CD8-positive, alpha-beta memory T cell (primary cell): ENCODE results near the gene ARHGAP42. TPM values are rescaled to one million over a fixed set of nuclear protein-coding genes. Genes with fewer than 3 reads are reported as not detected.

ENCODE experiments used
- CTCF ChIA-PET: fragments of 350-600 bp; sonication (Branson Sonifier 250); formaldehyde crosslinking; loops from one replicate; lab custom pipeline; 2021; ENCODE audit warnings: antibody characterized with exemption; lab: Charles Lee
- POLR2A ChIA-PET: fragments of 350-600 bp; sonication (Branson Sonifier 250); formaldehyde crosslinking; loops from one replicate; lab custom pipeline; 2021; ENCODE audit warnings: antibody characterized with exemption; lab: Charles Lee
- DNase-seq, 5 donors: peaks; one replicate each; pipeline versions ENCODE4 v3.0.0 to v3.0.0-alpha.2; 2020 to 2022; ENCODE audit warnings: mixed read lengths in 1 of 5
- H3K27ac ChIP-seq: one replicate; pipeline ENCODE4 v1.7.0; 2013; ENCODE audit warnings: low read depth, mild to moderate bottlenecking, low read length, moderate library complexity
- H3K27me3 ChIP-seq: 2 replicates; pipeline ENCODE4 v1.7.0; 2013; ENCODE audit warnings: low read length, mild to moderate bottlenecking; ENCODE audit not compliant: insufficient read depth, poor library complexity, severe bottlenecking
- H3K36me3 ChIP-seq: 2 replicates; pipeline ENCODE4 v1.7.0; 2013; ENCODE audit warnings: mild to moderate bottlenecking, low read length, moderate library complexity; ENCODE audit not compliant: insufficient read depth
- H3K4me1 ChIP-seq: 2 replicates; pipeline ENCODE4 v1.7.0; 2013; ENCODE audit warnings: mild to moderate bottlenecking, low read length, moderate library complexity; ENCODE audit not compliant: insufficient read depth
- H3K4me3 ChIP-seq: 2 replicates; pipeline ENCODE4 v1.7.0; 2013; ENCODE audit warnings: mild to moderate bottlenecking, low read length
- H3K9me3 ChIP-seq: 2 replicates; pipeline ENCODE4 v1.7.0; 2013; ENCODE audit warnings: mild to moderate bottlenecking, low read length
- H3K27ac Mint-ChIP-seq, 8 donors: one replicate each; pipeline ENCODE4 v1.8.0; 2020 to 2021; ENCODE audit warnings: mixed read lengths in 8 of 8, mild to moderate bottlenecking in 6 of 8, inconsistent platforms in 3 of 8, moderate library complexity in 3 of 8
- H3K27me3 Mint-ChIP-seq, 2 donors: one replicate each; pipeline ENCODE4 v1.8.0; 2020 to 2021; ENCODE audit warnings: mixed read lengths in 2 of 2, mild to moderate bottlenecking in 1 of 2, moderate library complexity in 1 of 2
- H3K36me3 Mint-ChIP-seq, 3 donors: one replicate each; pipeline ENCODE4 v1.8.0; 2020 to 2021; ENCODE audit warnings: mixed read lengths in 3 of 3, inconsistent platforms in 1 of 3, mild to moderate bottlenecking in 1 of 3
- H3K4me1 Mint-ChIP-seq, 3 donors: one replicate each; pipeline ENCODE4 v1.8.0; 2020 to 2021; ENCODE audit warnings: mixed read lengths in 3 of 3, inconsistent platforms in 1 of 3, mild to moderate bottlenecking in 1 of 3
- H3K4me3 Mint-ChIP-seq, 7 donors: one replicate each; pipeline ENCODE4 v1.8.0; 2020 to 2021; ENCODE audit warnings: mixed read lengths in 7 of 7, mild to moderate bottlenecking in 6 of 7, moderate library complexity in 4 of 7, inconsistent platforms in 2 of 7
- H3K9me3 Mint-ChIP-seq, 5 donors: one replicate each; pipeline ENCODE4 v1.8.0; 2020 to 2022; ENCODE audit warnings: mixed read lengths in 5 of 5, mild to moderate bottlenecking in 3 of 5, moderate library complexity in 2 of 5, inconsistent platforms in 1 of 5
- polyA plus RNA-seq: library from polyadenylated mRNA; unstranded; fragments of 300-500 nt; fragmentation: Illumina TruSeq; gene quantifications from one replicate; pipeline ENCODE4 v1.2.3, GENCODE V29; 2021
- total RNA-seq, 2 experiments: library from RNA; stranded (reverse); gene quantifications; one replicate each; pipeline ENCODE4 v1.2.3, GENCODE V29; 2021

The ARHGAP42 gene
- total and polyA plus RNA-seq, 3 experiments from 2014 or later = 0.07 to 0.18 (median 0.09) TPM

DNA sequence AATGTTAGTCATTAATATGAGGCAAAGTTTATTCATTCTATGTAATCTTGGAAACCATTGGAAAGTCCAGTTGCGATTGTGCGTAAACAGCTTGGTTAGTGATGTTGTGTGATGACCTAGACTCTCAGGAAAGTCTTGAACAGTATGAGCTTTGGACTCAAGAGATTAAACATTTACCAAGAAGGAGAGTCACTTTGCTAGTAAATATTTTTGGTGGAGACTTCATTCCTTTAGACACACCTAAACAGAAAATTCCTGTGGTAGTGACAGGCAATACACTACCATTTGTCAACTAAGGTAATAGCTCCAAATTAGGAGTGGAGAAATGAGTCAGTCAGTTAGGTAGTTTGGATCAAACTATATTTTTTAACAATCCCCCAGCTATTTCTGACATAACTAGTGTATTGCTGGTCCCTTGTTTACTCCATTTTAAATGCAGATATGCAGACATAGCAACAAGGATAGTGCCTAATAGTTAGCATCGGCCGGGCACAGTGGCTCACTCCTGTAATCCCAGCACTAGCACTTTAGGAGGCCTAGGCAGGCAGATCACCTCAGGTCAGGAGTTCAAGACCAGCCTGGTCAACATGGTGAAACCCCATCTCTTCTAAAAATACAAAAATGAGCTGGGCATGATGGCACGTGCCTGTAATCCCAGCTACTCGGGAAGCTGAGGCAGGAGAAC, 89.3 kb downstream of the ARHGAP42 start:
- Histone ChIP-seq H3K4me3 (no peak overlapping the region), H3K36me3 (no peaks in the 10 kb centered on the region), H3K9me3 (no peaks in the 10 kb centered on the region), H3K4me1 (no peaks in the 10 kb centered on the region), H3K27ac (no peak overlapping the region), H3K27me3 (no peaks in the 10 kb centered on the region)
- no peak for DNase-seq
- CTCF ChIA-PET = no interaction called here
- H3K36me3 Mint-ChIP-seq = no peaks in the 10 kb centered on the region
- H3K27me3 Mint-ChIP-seq = no peaks in the 10 kb centered on the region
- H3K9me3 Mint-ChIP-seq = peaks cover 0 to 5% (median 0%) of the 10 kb centered on the region in 5 donors
- no peak overlapping the region for H3K27ac Mint-ChIP-seq
- POLR2A ChIA-PET = no interaction called here
- no peak overlapping the region for H3K4me3 Mint-ChIP-seq
- H3K4me1 Mint-ChIP-seq = no peaks in the 10 kb centered on the region

DNA sequence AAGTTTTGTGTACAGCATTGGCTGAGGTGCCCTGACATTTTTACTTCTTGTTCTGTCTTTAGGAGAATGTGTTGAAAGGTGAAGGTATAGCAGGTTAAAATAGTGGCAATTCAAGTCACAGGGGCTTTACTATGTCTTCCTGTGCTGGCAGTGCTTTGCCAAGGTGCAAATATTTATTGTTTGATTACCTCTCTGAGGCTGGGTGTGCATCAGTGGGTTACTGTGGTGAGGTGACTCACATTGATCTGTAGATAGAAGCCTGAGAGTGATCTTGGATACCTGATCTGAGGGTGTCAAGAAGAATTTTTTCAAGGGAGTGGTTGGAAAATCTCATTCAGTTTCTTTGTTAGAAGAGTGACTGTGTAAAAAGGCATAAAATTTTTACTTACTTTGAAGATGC, 90.0 kb downstream of the ARHGAP42 start:
- Mint-ChIP-seq H3K27ac (no peak overlapping the region), H3K36me3 (no peaks in the 10 kb centered on the region), H3K4me1 (no peaks in the 10 kb centered on the region), H3K4me3 (no peak overlapping the region), H3K9me3 (peaks cover 0 to 5% (median 0%) of the 10 kb centered on the region in 5 donors), H3K27me3 (no peaks in the 10 kb centered on the region)
- ChIA-PET CTCF (no interaction called here), POLR2A (no interaction called here)
- Histone ChIP-seq H3K36me3 (no peaks in the 10 kb centered on the region), H3K9me3 (no peaks in the 10 kb centered on the region), H3K27me3 (no peaks in the 10 kb centered on the region), H3K4me1 (no peaks in the 10 kb centered on the region), H3K4me3 (no peak overlapping the region), H3K27ac (no peak overlapping the region)
- no peak for DNase-seq

DNA sequence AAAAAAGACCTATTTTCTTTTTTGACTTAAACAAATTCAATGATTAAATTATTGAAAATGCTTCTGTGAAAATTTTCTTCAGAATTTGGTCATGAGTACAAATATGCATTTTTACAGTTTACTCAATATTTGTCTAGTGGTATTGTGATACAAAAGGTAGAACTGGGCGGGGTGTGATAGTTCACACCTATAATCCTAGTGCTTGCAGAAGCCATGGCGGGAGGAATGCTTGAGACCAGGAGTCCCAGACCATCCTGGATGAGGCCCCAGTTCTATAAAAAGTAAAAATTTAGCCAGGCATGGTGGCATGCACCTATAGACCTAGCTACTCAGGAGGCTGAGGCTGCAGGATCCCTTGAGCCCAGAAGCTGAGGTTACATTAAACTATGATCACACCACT, 90.6 kb downstream of the ARHGAP42 start:
- Mint-ChIP-seq H3K36me3 (no peaks in the 10 kb centered on the region), H3K27ac (no peak overlapping the region), H3K9me3 (peaks cover 0 to 5% (median 0%) of the 10 kb centered on the region in 5 donors), H3K27me3 (no peaks in the 10 kb centered on the region), H3K4me3 (no peak overlapping the region), H3K4me1 (no peaks in the 10 kb centered on the region)
- DNase-seq = no peak
- Histone ChIP-seq H3K9me3 (no peaks in the 10 kb centered on the region), H3K27me3 (no peaks in the 10 kb centered on the region), H3K4me1 (no peaks in the 10 kb centered on the region), H3K36me3 (no peaks in the 10 kb centered on the region), H3K27ac (no peak overlapping the region), H3K4me3 (no peak overlapping the region)
- ChIA-PET POLR2A (no interaction called here), CTCF (no interaction called here)

DNA sequence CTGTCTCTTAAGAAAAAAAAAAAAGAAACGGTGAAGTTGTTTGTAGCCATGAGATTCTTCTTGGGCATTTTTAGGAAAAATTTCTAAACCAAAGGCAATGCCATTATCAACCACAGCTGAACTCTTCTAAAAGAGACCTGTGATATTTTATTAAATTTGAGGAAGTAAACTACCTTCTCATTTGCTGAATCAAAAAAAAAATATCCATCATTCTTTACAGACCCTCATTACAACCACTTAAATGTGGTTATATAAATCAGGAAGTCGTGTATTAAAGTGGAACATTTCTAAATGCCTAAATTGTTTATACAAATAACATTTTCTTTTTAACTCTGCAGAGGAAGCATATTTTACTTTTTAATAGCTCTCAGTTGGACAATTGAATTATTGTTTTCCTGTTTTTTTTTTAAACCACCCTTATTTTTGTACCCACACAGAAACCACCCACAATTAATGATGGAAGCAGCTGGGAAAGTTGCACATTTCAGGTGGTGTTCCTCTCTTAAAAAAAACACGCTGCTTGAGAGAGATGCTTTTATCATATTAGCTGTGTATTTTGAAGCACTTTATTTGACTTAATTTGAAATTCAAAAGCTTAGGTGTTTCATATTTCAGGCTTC, 91.2 kb downstream of the ARHGAP42 start:
- no peaks in the 10 kb centered on the region for H3K4me1 Mint-ChIP-seq

DNA sequence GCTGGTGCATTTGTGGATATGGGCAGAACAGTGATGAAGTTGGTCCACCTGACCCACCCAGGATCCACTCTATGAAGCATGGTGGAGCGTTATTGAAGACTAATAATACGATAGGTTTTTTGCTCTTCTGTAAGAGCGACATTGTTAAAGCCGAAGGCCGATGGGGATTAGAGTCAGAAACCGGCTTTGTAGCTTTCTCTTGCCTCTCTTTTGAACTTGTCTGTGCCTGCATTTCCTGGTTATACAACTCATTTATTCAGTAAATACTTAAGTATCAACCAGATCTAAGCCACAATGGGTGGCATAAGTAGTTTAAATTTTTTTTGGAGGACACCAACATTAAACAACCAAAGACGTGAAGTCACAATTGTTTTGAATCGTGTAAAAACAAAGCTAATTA, 93.4 kb downstream of the ARHGAP42 start:
- Mint-ChIP-seq H3K27me3 (no peaks in the 10 kb centered on the region), H3K4me3 (no peak overlapping the region), H3K27ac (no peak overlapping the region), H3K36me3 (no peaks in the 10 kb centered on the region), H3K4me1 (no peaks in the 10 kb centered on the region), H3K9me3 (peaks cover 0 to 5% (median 0%) of the 10 kb centered on the region in 5 donors)
- Histone ChIP-seq H3K36me3 (no peaks in the 10 kb centered on the region), H3K9me3 (no peaks in the 10 kb centered on the region), H3K27me3 (no peaks in the 10 kb centered on the region), H3K27ac (no peak overlapping the region), H3K4me1 (no peaks in the 10 kb centered on the region), H3K4me3 (no peak overlapping the region)
- no peak for DNase-seq
- ChIA-PET POLR2A (no interaction called here), CTCF (no interaction called here)

More for the DNA sequence above, 91.2 kb downstream of the ARHGAP42 start:
- Mint-ChIP-seq H3K36me3 (no peaks in the 10 kb centered on the region), H3K27ac (no peak overlapping the region), H3K9me3 (peaks cover 0 to 5% (median 0%) of the 10 kb centered on the region in 5 donors), H3K4me3 (no peak overlapping the region), H3K27me3 (no peaks in the 10 kb centered on the region)
- POLR2A ChIA-PET = no interaction called here
- no peak for DNase-seq
- Histone ChIP-seq H3K27me3 (no peaks in the 10 kb centered on the region), H3K36me3 (no peaks in the 10 kb centered on the region), H3K9me3 (no peaks in the 10 kb centered on the region), H3K4me1 (no peaks in the 10 kb centered on the region), H3K27ac (no peak overlapping the region), H3K4me3 (no peak overlapping the region)
- CTCF ChIA-PET = no interaction called here

DNA sequence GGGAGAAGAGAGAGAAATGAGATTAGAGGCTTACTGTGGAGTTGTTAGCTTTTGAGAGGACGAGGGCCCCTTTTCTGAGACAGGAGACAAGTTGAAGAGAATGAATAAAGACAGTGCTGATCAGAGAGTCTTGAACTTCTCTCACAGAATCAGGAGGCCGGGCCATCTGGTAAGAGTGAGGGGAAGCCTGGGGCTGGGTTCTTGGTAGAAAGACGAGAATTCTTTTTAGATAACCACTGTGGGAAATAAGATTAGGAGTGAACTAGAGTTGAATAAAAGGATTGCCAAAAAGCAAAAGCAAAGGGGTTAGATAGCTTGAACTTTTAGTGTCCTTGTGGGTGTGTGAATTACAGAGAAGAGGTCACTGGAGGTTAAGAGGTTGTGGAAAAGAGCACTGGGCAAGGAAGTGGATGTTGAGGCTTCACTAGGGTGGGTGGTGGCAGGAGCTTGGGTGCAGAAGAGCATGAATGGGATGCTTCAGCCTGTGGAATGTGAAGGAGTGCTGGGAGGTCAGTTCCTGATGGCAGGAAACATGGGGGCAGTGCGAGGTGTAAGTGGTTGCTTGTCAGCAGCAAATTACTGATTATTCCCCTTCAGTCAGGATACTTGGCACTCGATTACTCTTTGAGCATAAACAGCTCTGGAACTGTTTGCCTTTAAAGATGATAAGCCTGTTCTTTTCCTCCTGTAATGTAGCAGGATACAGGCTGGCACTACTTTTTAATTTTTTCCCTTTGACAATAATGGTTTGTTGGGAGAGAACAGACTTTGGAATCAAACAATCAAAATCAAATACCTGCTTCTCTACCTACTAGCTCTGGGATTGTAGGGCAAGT, 98.3 kb downstream of the ARHGAP42 start:
- no peak overlapping the region for H3K27ac Mint-ChIP-seq
- H3K36me3 Mint-ChIP-seq = no peaks in the 10 kb centered on the region
- H3K27me3 Mint-ChIP-seq = no peaks in the 10 kb centered on the region
- peaks cover 0 to 9% (median 2%) of the 10 kb centered on the region in 5 donors for H3K9me3 Mint-ChIP-seq
- Histone ChIP-seq H3K4me1 (no peaks in the 10 kb centered on the region), H3K9me3 (no peaks in the 10 kb centered on the region), H3K4me3 (no peak overlapping the region), H3K27ac (no peak overlapping the region), H3K36me3 (no peaks in the 10 kb centered on the region), H3K27me3 (no peaks in the 10 kb centered on the region)
- no peaks in the 10 kb centered on the region for H3K4me1 Mint-ChIP-seq
- DNase-seq = no peak
- ChIA-PET POLR2A (no interaction called here), CTCF (no interaction called here)
- no peak overlapping the region for H3K4me3 Mint-ChIP-seq

DNA sequence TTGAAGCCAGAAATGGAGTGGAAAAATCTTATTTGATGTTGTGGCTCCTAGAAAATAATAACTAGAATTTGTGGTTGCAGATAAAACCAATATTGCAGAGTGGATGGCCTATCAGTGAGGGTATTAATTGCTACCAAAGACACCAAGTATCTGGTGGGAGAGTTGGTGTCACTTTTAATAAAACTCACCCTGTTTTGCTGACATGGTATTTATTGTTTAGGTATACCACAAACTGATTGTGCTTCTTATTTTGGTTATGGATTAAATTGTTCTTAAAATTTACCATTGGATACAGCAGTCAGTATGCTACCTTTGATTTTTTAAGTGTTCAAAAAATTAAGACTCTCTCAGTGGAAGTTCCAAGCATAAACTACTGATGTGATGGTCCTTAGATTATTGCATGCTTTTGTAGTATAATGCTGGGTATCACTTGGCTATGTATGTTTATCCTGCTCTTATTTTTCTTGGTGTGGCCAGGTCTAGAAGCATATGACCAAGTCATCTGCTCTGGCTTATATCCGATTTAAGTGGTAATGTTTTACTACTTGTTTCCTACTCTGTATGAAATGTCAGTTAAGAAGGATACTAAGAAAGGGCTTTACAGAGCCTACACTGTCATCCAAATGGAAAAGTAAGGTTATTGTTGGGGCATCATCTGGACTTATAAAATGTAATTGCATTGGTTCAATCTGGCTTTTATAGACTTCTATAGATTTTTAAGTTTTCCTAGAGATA, 101.6 kb downstream of the ARHGAP42 start:
- H3K36me3 ChIP-seq = no peaks in the 10 kb centered on the region
- no peaks in the 10 kb centered on the region for H3K4me1 ChIP-seq
- no peak overlapping the region for H3K4me3 ChIP-seq
- Mint-ChIP-seq H3K36me3 (no peaks in the 10 kb centered on the region), H3K27ac (no peak overlapping the region), H3K27me3 (no peaks in the 10 kb centered on the region), H3K4me1 (no peaks in the 10 kb centered on the region), H3K9me3 (peaks cover 0 to 9% (median 2%) of the 10 kb centered on the region in 5 donors), H3K4me3 (no peak overlapping the region)
- H3K27ac ChIP-seq = no peak overlapping the region
- no peaks in the 10 kb centered on the region for H3K27me3 ChIP-seq
- ChIA-PET POLR2A (no interaction called here), CTCF (no interaction called here)
- no peaks in the 10 kb centered on the region for H3K9me3 ChIP-seq
- no peak for DNase-seq
